Endothelial cell of umbilical vein (primary cell): Measurements from ENCODE around the gene RPL10A.

Experiments used
- CTCF ChIP-seq, 2 donors: IDR thresholded peaks; 1 replicate in 1 of 2; 2 replicates in 1 of 2; pipeline ENCODE4 v1.5.1; 2011; ENCODE audit warnings: low read length in 2 of 2, mild to moderate bottlenecking in 2 of 2, moderate library complexity in 2 of 2, control low read depth in 1 of 2, inconsistent platforms in 1 of 2, low read depth in 1 of 2; ENCODE audit not compliant: insufficient read depth in 1 of 2; ENCODE audit errors: extremely low read depth in 1 of 2
- EZH2 ChIP-seq: IDR thresholded peaks from 2 replicates; pipeline ENCODE4 v1.6.1; 2012; ENCODE audit warnings: borderline replicate concordance, low read depth, mild to moderate bottlenecking, moderate library complexity, low read length, inconsistent platforms; ENCODE audit not compliant: severe bottlenecking

GRCh38 chr6:35449287-35449881 lies 18.8 kb upstream of the RPL10A start:
- TF ChIP-seq CTCF (IDR thresholded peaks at IDR 0.05; ENCODE audit: extremely low read depth in 1 of 2, insufficient read depth in 1 of 2, low read depth in 1 of 2, low read length in 2 of 2): peak; percentile 48 to 53
- no peak for TF ChIP-seq EZH2
